SKM-1 treated with dmso at 0.1 percent for 144 hours (cell line): ENCODE measurements around the gene SSBP1.
"Not testable (repeated sequence)": the region's sequence is repeated elsewhere in the genome, so short reads cannot be mapped to it uniquely, and the experiment has no call there.

Experiments
- DNase-seq: peaks from one replicate; lab custom pipeline; 2025; ENCODE audit not compliant: unreplicated experiment; lab: John Stamatoyannopoulos, UW

The SSBP1 gene

DNA sequence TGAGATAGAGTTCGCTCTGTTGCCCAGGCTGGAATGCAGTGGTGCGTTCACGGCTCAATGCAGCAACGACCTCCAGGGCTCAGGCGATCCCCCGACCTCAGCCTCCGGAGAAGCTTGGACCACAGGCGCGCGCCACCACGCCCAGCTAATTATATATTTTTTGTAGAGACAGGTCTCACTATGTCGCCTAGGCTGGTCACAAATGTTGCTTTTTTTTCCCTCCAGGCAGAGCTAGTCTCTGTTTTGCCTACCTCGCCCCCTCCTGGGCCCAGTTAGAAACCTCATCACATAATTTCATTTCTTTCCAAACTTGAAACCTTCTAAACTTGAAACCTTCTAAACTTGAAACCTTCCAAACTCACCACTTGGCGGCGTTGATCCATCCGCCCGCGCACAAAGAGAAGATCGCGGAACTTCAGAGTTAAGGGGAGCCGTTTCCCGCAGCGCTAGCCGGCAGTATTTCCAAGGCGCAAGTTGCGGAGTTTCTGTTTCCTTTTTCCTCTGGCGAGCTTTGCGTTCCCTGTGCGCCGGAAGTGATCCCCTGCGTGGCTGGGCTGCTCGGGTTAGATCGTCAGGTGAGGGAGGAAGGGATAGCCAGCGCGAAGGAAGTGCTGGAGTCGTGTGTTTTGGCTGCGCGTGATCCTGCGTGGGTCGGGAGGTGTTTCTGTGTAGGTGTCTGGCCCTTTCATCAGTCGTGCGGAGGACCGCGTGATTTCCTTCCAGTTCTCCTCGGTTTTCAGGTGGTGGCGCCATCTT is at the start of gene SSBP1:
Gene SSBP1 (plus strand): TSS at position 523 of the 756 bp plus-strand sequence. CDS start 809 bp downstream, outside the sequence.
- peak; percentile 99 for DNase-seq

DNA sequence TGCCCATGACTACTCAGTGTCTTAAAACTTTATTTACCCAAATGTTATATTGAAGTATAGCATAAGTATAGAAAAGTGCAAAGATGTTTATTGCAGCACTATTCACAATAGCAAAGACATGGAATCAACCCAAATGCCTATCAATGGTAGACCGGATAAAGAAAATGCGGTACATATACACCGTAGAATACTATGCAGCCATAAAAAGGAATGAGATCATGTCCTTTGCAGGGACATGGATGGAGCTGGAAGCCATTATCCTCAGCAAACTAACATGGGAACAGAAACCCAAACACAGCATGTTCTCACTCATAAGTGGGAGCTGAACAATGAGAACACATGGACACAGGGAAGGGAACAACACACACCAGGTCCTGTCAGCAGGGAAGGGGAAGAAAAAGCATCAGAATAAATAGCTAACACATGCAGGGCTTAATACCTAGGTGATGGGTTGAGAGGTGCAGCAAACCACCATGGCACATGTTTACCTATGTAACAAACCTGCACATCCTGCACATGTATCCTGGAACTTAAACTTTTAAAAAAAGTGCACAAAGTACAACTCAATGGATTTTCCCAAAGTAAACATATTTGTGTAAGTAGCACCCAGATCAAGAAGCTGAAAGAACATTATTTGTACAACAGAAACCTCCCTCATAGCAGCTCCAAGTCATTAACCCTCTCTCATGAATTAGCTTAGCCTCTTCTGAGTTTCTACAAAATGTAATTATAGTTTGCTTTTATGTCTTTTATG is 48.9 kb upstream of the SSBP1 start:
- DNase-seq = not testable (repeated sequence)

- DNase-seq = no peak
Observed at GRCh38 chr7:141691540-141691939, 46.6 kb upstream of the SSBP1 start.

- no peak for DNase-seq
Observed at GRCh38 chr7:141691961-141692360, 46.2 kb upstream of the SSBP1 start.

- DNase-seq = no peak
Observed at GRCh38 chr7:141693082-141693481, 45.1 kb upstream of the SSBP1 start.

DNA sequence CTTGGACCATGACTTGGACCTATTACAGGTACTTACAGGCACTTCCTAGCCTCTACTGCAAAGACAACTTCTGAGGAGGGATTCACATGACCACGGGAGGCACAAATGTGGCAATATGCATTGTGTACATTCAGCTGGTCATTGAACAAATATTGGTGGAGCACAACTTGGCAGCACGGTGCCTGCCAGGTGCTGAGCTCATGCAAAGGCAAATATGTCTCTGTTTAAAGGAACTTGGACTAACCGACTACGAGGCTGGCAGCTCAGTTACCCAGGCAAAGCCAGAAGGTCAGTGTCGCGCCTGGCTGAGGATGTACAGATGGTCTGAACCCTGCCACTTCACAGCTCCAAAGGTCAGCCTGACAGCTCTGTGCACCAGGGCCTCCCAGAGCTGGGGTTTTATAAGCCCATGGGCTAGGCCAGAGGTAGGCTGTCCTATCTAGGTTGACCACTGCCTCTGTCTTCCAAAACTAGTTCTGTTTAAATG is 42.3 kb upstream of the SSBP1 start:
- DNase-seq = no peak

DNA sequence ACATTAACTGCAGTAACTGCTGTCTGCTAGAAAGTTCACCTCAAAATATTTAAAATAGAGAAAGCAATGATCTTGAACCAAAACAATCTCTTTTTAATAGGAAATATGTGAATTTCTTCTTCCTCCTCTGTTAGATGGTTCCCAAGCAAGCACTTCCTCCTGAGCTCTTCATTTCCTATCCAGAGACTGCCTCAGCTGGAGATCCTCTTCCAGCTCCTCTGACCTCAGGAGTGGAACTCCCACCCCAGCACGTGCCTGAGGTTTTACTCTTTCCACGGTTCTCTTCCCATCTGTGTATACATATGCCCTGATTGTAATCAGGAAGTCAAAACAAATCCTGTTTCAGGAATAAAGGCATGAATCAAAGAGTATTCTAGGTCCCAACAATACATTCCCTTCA is 41.8 kb upstream of the SSBP1 start:
- no peak for DNase-seq

GRCh38 chr7:141697211-141697871 is 40.8 kb upstream of the SSBP1 start:
- DNase-seq = no peak

GRCh38 chr7:141698247-141699015 is 39.7 kb upstream of the SSBP1 start:
- no peak for DNase-seq

- DNase-seq = no peak
Observed at GRCh38 chr7:141699860-141700259, 38.3 kb upstream of the SSBP1 start.

- DNase-seq = no peak
Observed at GRCh38 chr7:141700296-141700847, 37.8 kb upstream of the SSBP1 start.

- DNase-seq = no peak
Observed at GRCh38 chr7:141700848-141701371, 37.2 kb upstream of the SSBP1 start.

- no peak for DNase-seq
Observed at GRCh38 chr7:141701489-141702046, 36.6 kb upstream of the SSBP1 start.

DNA sequence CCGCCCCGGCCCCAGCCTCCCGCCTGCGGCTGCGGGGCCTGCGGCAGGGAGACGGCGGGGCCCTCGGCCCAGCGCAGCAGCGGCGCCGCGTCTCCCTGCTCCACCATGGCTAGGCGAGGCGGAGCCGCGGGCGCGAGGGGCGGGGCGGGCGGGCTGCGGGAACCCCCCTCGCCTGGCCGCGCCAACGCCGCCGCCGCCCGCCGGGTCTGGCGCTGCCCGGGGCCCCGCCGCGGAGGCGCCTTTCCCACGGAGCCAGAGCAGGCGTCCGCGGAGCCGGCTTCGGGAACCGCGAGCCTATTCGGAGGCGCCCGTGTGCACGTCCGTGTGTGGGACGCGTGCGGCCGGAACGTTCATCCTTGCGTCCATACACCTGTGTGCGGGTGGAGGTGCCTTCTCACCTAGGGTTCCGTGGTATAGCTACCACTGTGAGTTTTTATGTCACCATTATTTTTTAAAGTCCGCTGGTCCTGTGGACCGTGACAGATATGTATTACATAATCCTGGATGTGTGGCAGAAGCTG is 36.1 kb upstream of the SSBP1 start, which contains the start of gene DENND11:
Gene DENND11 (minus strand): TSS at position 120 of the 521 bp plus-strand sequence. CDS start 13 bp downstream, at position 107.
- DNase-seq = no peak

DNA sequence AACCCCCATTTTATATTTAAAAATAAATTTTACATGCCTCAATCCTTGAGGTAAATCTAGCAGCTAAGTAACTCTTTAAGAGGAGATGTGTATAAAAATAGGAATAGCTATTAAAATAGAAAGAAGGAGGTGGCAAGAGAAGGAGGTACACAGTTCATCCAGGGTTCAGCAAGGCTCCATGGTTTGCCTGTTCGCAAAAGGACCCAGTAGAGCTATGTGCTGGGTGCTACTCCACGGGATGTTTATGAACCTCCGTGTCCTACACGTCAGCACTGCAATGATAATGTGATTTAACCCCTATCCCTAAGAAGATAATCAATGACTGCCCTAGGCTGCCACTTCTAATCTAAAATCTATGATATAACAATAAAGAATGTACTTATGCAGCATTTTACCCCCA is 35.3 kb upstream of the SSBP1 start:
- DNase-seq = no peak

DNA sequence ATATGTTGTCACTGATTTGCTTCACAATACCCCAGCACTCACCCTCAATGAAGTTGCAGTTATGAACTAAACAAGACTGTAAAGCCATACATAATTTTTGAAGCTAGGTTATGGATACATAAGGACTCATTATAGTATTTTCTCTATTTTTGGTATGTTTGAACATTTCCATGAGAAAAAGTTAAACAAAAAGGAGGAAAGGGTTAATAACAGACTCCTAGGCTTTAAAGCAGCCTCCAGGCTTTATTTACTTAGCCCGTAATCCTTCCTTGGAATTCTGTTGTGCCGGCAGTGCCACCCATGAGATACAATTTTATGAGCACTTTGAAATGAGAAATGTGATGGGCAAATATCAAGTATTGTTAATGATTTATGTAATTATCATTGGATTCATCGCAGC is 34.0 kb upstream of the SSBP1 start:
- DNase-seq = no peak

GRCh38 chr7:141704741-141705140 is 33.4 kb upstream of the SSBP1 start:
- DNase-seq = no peak

DNA sequence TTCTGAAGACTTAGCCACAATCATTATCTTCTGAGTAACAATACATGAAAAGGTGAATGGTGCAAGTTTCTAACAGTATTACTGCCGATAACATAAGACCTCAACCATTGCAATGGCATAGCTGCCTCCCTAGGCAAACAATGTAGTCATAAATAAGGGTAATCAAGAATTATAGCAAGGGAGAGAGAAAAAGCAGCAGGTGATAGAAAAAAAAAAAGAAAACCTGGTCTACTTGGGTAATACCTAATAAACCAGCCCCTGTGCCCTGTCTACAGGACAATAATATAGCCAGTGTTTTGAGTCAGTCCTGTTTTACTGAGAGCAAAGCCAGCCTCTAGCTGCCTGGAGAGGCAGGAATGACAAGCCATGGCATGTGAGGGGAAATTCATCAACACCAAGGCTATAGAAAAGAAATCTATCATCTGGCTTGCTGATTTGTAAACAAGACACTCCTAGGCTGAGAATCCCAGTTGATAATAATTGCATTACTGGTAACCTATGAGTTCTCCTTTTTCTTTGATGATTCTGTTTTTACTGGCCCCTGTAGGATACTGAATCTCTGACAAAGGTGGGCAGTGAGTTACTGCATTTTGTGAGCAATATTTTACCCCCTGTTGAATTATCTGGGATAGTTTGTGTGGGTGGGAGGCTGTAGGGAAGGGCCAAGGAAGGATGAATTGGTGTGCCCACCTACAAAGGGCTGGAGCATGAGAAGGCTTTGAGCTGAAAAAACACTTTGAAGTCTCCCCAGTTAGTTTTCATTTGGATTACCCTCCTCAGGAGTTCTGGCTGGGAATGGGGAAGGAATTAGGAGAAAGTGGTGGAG is 31.7 kb upstream of the SSBP1 start:
- DNase-seq = no peak

DNA sequence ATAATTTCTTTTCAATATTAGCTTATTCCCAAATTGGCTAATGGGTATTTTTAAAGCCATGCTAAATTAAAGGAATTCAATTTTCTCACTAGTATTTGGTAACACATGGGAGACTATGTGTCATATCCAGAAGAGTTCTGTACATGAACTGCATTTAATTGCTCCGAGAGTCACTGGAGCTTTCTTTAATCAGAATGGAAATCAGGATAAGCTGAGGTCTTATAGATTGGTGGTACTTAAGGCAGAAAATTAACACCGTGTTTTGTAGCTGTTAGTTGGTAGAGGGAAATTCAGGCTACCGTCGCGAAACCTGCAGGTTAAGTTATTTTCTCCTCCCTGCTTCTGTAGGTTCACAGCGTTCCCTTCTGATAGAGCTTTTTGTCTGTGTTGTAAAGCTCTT is 29.8 kb upstream of the SSBP1 start, which contains the start of gene WEE2:
Gene WEE2 (plus strand): TSS at position 3 of the 400 bp plus-strand sequence. CDS start 406 bp downstream, outside the sequence.
- DNase-seq = no peak
